HG02973 (cell line): ENCODE results near the gene CORO7.
"Not testable (repeated sequence)": the region's sequence is repeated elsewhere in the genome, so short reads cannot be mapped to it uniquely, and the experiment has no call there.

Experiments
- ATAC-seq: cut with Tn5 transposase; IDR thresholded peaks from one replicate; pipeline ENCODE4 v1.9.1; 2021; ENCODE audit warnings: moderate library complexity; ENCODE audit not compliant: unreplicated experiment

Gene CORO7

DNA sequence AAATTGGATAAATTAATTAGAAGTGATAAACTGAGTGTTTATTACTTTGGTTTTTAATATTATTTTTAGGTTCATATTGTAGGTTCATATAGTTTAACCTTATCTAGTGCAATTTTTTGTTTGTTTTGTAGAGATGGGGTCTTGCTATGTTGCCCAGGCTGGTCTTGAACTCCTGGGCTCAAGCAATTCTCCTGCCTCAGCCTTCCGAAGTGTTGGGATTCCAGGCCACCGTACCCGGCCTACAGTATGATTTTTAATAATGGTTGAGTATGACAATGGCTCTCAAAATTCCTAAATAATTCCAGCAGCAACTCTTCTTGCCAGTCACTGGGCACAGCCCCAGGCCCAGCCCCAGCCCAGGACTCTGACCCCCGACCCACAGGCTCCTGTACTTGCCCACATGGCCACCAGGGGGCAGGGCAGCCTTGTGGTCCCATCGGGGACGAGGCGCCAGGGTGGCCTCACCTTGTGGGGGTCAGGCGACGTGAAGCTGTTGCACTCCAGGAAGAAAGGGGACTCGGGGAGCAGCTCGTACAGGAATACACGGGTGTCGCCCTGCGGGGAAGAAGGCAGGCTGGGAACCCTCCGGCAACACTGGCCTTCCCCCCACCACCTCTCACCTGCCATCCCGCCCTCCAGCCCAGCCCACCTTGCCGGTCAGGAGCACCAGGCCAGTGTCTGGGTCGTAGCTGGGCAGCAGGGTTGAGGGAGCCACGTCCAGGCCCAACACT is 57.4 kb downstream of the CORO7 start:
- ATAC-seq = no peak

DNA sequence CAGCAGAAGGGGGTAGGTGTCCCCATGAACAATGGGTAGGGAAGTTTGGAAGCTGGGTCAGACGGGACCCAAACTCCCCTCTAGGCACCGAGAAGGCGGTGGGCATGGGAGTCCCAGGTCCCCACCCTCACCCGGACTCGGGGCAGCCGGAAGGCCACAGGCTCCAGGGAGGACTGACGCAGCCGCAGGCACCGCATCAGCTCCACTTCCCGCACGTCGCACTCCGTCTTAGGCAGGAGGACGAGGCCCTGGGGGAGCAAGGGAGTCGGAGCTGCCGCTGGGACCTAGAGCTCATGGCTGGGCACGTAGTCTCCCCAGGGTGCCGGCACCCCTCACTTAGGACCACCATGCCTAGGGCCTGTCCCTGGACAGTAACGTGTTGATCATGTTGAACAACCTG is 58.2 kb downstream of the CORO7 start:
- no peak for ATAC-seq

DNA sequence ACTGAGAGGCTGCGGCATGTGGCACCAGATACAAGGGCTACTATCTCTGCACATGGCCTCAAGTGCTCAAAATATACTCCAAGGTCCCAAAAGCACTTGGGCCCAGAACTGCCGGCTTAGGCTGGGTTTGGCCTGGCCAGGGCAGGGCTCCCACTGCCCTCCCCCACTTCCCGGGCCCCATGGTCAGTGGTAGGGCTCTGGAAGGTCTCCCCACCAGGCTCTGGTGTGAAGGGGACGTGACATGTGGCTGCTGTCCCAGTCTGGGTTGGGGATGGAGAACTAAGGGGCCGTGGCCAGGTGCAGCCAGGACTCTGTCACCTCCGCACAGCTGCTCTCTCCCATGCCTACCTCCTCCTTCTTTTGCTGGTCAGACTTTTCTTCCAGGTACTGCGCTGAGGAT is 59.6 kb downstream of the CORO7 start:
- no peak for ATAC-seq

DNA sequence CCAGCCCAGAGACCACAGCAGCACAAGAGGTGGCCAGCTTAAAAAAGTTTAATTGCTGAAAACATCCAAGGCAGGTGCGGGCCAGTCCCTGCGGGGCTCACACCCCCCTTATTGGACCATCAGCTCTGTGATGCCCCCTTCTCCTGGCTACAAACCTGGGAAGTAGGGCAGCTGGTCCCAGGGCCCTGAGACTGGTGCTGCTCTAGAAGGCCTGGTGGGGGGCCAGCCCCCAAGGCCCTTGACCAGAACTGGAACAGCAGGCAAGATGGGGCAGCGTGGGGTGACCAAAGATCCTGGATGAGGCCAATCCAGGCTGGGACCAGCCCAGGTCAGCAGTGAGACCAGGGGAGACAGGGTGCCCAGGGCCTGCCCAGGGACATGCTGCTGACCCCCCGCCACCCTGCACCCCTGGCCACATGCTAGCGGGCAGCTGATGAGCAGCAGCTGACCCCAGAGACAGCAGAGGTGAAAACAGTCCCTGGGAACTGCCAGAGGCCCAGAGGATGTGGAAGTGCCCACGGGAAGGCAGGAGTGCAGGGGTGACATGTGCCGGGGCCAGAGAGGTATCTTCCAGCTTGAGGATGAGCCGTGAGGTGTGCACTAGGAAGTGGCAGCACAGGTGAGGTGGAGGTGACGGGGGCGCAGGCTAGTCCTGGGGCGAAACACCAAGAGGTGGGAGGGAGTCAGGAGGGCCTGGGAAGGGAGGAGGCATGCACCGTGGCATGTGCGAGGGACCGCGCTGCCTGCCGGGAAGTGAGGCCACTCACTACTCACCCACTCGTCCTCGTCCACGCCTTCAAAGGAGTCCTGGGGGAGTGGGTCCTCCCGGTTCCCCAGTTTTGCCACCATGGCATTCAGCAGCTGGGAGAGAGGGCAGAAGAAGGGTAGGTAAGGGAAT is 61.6 kb downstream of the CORO7 start:
- no peak for ATAC-seq

DNA sequence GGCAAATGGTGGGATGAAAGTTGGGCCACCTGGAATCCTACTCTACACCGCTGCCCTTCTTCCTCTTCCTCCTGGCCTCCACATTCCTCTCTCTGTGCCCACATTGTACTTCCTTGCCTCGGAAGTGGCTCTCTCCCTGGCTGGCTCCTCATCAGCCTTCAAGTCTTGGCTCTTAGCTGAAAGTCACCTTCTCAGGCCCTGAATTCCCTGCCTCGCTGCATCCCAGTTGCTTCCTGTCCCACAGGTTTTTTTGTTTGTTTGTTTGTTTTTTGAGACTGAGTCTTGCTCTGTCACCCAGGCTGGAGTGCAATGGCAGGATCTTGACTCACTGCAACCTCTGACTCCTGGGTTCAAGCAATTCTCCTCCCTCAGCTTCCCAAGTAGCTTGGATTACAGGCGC is 62.7 kb downstream of the CORO7 start:
- ATAC-seq = no peak

DNA sequence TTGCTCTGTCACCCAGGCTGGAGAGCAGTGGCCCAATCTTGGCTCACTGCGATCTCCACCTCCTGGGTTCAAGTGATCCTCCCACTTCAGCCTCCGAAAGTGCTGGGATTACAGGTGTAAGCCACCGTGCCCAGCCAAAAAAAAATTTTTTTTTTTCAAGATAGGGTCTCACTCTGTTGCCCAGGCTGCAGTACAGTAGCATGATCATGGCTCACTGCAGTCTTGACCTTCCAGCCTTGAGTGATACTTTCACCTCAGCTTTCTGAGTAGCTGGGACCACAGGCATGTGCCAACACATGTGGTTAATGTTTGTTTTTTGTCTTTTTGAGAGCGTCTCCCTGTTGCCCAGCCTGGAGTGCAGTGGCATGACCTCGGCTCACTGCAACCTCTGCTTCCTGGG is 63.6 kb downstream of the CORO7 start:
- ATAC-seq = no peak

DNA sequence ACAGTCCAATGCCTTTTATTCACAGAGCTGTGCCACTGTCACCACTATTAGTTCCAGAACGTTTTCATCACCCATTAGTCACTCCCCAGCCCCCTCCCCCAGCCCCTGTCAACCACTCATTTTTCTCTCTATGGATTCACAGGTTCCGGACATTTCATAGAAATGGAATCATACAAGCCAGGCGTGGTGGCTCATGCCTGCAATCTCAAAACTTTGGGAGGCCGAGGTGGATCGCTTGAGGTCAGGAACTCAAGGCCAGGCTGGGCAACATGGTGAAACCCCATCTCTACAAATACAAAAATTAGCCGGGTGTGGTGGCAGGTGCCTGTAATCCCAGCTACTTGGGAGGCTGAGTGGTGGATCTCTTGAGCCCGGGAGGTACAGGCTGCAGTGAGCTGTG is 64.5 kb downstream of the CORO7 start:
- ATAC-seq = no peak

DNA sequence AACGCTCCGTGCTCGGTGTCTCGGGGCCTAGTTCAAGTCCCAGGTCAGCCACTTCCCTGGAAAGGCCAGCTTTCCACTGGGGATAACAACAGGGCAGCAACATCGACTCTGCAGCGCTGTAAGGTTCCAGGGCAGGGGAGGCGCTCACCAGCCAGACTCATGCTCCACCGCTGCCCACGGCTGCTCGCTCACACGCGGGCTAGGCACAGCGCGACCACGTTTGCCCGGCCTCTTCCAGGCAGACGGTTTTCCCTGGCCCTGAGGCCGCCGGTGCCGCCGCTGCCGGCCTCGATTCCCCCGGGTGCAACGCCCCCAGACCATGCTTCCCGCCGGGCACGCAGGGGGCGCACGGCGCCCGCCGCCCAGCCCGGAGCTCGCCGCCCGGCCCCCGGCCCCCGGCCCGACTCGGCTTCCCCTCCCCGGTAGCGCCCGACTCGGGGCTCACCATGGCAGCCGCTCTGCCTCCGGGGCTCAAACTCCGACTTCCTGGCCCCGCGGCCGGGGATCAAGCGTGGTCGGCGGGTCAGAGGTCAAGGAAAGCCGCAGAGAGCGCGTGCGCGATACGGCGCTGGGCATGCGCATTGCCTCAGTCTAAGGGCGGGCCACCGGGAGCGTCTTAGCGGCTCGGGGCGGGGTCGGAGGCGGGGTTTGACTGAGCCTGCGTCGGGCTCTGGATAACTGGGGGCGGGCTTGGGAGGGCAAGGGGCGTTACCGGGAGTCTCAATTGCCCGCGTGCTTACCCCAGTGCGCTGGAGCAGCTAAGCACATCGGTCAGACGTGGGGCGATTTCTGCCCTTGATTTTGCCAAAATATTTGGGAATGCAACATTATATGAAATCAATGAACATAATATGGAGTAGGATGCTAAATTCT is 65.4 kb downstream of the CORO7 start, which contains the start of gene PAM16:
TSS of gene PAM16 (minus strand) at position 535 of the 873 bp plus-strand sequence. CDS start at position 448, 87 bp downstream.
- peak; percentile 72 for ATAC-seq

DNA sequence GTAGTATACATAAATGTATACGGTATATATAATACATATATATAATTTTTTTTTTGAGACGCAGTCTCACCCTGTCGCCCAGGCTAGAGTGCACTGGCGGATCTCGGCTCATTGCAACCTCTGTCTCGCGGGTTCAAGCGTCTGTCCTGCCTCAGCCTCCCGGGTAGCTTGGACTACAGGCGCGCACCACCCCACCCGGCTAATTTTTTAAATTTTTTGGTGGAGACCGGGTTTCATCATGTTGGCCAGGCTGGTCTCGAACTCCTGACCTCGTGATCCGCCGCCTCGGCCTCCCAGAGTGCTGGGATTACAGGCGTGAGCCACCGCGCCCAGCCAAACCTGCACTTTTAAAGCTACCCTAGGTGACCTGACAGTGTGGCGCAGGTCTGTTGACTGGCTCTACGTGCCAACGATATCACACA is 66.0 kb downstream of the CORO7 start:
- ATAC-seq = no peak

DNA sequence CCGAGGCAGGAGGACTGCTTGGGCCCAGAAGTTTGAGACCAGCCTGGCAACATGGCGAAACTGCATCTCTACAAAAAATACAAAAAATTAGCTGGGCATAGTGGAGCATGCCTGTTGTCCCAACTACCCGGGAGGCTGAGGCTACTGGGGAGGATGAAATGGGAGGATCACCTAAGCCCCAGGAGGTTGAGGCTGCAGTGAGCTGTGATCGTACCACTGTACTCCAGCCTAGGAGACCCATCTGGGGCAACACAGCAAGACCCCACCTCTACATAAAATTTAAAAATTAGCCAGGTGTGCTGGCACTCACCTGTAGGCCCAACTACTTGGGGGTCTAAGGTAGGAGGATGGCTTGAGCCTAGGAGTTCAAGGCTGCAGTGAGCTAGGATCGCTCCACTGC is 67.1 kb downstream of the CORO7 start:
- no peak for ATAC-seq

DNA sequence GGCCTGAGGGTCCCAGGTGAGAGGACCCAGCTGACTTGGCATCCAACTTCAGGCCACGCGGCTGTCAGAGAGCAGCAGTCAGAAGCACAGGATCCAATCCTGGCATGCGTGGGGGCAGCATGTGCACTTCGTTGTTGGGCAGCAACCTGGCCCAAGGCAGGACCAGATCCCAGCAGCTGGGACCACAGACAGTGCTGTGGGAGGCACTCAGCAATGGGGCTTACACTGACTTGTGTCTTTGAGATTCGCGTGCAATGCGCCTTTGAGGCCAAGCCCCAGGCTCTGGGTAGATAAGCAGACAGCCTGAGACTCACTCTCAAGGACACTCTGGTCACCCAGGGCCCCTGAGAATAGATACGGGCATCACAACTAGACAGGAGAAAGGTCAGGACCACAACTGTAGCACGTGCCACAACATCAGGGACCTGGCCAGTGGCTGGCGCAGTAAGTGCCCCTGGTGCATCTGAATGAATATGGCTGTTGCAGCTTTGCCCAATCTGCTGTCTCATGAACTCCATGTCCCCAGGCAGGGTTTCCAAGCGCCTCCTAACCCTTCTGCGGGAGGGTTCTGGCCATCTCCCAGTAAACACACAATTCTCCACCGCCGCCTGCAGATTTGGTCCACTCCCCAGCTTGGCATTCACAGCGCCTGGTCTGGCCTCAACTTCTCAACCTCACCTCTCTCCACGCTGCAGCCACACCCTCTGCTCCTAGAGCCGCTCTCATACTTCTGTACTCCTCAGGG is 68.5 kb downstream of the CORO7 start:
- no peak for ATAC-seq

DNA sequence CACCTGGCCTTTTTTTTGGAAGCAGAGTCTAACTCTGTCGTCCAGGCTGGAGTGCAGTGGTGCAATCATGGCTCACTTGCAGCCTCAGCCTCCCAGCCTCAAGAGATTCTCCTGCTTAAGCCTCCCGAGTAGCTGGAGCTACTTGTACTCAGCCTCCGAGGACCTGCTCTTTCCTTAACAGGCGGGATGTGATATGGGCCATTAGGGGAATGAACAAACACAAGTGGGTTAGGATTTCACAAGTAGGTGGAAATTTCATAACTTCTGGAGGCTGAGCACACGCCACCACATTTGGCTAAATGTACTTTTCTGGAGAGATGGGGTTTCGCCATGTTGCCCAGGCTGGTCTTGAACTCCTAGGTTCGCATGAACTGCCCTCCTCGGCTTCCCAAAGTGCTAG is 69.4 kb downstream of the CORO7 start:
- no peak for ATAC-seq

DNA sequence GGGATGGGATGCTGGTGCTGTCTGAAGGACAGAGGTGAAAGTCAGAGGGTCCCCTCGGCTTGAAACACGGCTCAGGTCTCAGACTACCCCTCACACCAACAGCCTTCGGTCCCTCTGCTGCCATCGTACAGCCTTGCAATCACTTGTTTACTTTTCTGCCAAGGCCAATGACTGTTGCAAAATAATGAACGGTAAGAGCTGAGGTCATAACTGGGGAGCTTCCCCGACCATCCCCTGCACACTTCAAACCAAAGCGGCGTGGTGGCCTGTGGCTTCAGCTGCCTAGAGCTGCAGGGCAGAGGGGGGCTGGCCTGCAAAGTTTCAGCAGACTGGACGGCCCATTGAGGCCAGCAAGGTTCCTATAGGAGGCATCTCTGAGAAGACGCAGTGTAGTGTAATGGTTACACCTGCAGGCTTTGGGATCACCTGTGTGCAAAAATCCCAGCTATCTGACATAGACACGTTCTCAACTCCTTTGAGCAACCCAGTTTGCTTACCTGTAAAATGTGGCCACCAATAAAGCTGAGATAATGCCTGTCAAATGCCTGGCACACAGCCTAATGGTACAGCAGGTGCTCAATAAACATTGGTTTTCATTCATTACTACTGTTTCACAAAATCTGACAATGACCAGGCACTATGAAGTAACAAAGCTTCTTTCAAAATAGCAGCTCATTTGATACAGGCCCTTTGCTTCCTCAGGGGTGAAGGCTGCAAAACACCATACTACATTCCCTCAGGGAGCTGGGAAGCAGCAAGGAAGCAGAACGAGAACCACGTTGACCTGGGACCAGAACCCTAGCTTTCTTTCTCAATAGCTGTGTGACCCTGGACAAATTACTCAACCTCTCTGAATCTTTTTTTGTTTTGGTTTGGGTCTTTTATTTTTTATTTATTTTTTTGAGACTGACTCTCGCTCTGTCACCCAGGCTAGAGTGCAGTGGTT is 70.3 kb downstream of the CORO7 start:
- ATAC-seq = no peak

DNA sequence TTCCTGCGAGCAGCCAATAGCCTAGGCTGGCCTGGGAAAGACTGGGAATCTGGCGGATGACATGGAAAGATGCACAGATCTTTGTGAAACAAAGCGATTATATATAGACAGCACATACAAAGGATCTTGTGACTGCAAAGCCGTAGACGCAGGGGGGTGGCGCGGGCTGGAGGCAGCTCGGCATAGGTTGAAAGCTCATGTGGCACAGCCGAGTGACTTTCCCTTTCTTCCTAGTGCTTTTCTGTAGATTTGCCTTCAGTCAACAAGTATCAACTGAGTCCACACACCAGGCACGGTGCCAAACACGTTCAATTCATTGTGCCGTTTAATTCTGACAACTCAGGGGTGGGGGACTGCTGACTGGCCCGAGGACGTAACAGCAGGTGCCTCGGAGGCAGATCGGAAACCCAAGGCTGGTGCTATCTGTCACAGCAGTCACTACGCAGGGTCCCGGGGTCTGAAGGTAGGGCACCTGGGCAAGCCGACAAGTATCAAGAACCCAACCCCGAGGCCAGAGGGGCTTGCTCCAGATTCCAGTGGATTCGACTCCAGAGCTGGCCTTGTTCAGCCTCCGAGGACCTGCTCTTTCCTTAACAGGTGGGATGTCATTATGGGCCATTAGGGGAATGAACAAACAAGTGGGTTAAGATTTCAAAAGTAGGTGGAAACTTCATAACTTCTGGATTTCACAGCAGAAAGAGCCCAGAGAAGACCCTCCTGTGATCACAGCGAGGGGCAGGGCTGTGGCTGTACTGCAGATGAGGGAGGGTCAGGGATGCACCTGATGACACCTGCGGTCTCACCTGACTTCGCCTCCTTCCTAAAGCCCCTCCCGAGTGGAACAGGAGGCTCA is 71.2 kb downstream of the CORO7 start:
- no peak for ATAC-seq

DNA sequence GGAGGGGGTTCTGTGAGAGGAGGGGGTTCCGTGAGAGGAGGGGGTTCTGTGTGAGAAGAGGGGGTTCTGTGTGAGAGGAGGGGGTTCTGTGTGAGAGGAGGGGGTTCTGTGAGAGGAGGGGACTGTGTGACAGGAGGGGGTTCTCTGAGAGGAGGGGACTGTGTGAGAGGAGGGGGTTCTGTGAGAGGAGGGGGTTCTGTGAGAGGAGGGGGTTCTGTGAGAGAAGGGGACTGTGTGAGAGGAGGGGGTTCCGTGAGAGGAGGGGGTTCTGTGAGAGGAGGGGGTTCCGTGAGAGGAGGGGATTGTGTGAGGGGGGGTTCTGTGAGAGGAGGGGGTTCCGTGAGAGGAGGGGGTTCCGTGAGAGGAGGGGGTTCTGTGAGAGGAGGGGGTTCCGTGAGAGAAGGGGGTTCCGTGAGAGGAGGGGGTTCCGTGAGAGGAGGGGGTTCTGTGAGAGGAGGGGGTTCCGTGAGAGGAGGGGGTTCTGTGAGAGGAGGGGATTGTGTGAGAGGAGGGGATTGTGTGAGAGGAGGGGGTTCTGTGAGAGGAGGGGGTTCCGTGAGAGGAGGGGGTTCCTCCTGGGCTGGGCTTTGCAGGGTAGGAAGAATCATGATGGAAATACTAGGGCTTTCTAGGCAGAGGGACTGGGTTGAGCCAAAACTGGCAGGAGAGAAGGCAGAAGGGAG is 72.0 kb downstream of the CORO7 start:
- ATAC-seq = not testable (repeated sequence)

DNA sequence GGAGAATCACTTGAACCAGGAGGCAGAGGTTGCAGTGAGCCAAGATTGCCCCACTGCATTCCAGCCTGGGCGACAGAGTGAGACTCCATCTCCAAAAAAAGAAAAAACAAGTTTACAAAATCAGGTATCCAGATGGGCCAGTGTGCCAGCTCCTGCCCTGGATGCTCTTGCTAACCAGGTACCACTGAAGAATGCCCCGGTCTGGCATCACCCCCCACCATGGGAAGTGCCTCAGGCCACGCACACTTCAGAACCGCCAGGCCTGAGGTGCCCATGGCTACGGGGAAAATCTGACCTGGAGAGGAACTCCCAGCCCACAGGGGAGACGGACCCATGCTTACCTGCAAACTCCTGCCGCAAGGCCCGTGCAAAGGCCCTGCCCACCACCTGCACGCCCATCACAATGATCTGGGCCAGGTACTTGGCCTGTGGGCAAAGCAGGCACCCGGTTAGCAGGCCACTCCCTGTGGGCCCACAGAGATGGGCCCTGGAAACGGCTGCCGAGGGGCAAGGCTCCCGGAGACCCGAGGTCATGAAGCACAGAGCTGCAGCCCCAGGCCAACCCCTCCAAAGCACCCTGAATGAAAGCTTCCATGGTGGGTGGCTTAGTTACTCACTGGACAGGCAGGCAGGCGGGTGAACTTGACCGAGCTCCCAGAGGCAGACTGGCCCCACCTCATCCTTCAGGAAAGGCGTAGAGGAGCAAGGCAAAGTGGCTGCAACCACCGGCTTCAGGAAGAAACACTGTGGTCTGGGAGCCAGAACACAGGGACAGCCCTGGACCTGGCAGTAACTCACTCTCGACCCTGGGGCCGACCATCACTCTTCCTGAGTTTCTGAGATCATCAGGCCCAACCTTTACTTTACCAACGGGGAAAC is 73.3 kb downstream of the CORO7 start:
- ATAC-seq = no peak

DNA sequence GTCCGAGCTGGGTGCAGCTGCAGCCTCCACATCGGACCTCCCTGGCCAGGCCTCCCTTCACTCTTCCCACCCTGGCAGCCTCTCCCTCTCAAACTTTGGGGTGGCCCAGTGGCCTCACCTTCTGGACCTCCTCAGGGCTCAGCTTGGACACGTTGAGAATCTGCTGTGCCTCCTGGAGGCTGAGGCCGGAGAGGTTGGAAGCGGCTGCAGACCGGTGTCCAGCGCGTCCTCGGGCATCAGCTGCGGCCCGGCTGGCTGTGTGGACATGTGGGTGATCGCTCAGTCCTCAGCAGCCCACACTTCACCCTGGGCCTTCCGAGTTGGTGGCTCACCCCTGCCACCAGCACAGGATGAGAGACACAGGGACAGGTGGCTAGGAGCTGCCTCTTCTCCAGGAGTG is 75.1 kb downstream of the CORO7 start:
- ATAC-seq = no peak
